ACC112 (cell line): ENCODE results near the gene HELLS.
"Not testable (repeated sequence)": the region's sequence is repeated elsewhere in the genome, so short reads cannot be mapped to it uniquely, and the experiment has no call there.

ENCODE experiments used
- H2AFZ ChIP-seq: fragments of 200-600 bp; sonication (generic); one replicate; pipeline ENCODE4 v1.6.0; 2017; ENCODE audit warnings: antibody characterized with exemption, low read length; ENCODE audit not compliant: unreplicated experiment
- H3K27ac ChIP-seq: fragments of 200-600 bp; sonication (generic); 2 replicates; pipeline ENCODE4 v1.5.1; 2014; ENCODE audit warnings: low read depth, mild to moderate bottlenecking, antibody characterized with exemption, low read length, moderate library complexity
- H3K27me3 ChIP-seq: fragments of 200-600 bp; sonication (generic); 2 replicates; pipeline ENCODE4 v1.6.1; 2014; ENCODE audit warnings: mild to moderate bottlenecking, antibody characterized with exemption, low read length, moderate library complexity, mixed read lengths; ENCODE audit not compliant: insufficient read depth
- H3K36me3 ChIP-seq: fragments of 200-600 bp; sonication (generic); 2 replicates; pipeline ENCODE4 v1.6.1; 2016; ENCODE audit warnings: mild to moderate bottlenecking, antibody characterized with exemption, low read length, moderate library complexity, mixed read lengths; ENCODE audit not compliant: insufficient read depth
- H3K4me1 ChIP-seq: fragments of 200-600 bp; sonication (generic); one replicate; pipeline ENCODE4 v1.6.1; 2016; ENCODE audit warnings: low read length, mixed read lengths; ENCODE audit not compliant: insufficient read depth, unreplicated experiment, control insufficient read depth
- H3K4me3 ChIP-seq: fragments of 200-600 bp; sonication (generic); 2 replicates; pipeline ENCODE4 v1.5.1; 2014; ENCODE audit warnings: mild to moderate bottlenecking, low read depth, low read length
- H3K79me2 ChIP-seq: fragments of 200-600 bp; sonication (generic); one replicate; pipeline ENCODE4 v1.6.0; 2016; ENCODE audit warnings: low read length; ENCODE audit not compliant: control insufficient read depth, unreplicated experiment, insufficient read depth

The HELLS gene

GRCh38 chr10:94545391-94546048 lies at the start of gene HELLS:
Gene HELLS (plus strand): TSS chr10:94545788. CDS start chr10:94545922, 134 bp downstream.
- Histone ChIP-seq H3K4me3 (peak within 1 kb of the TSS; percentile 92), H3K27me3 (no peaks in the 10 kb centered on the region), H3K79me2 (peaks cover 39% of the 10 kb centered on the region), H3K27ac (peak within 1 kb of the TSS; percentile 83), H2AFZ (peak within 1 kb of the TSS; percentile 80), H3K4me1 (peaks cover 14% of the 10 kb centered on the region), H3K36me3 (0 out of 2 replicates have a peak, but pooled peaks cover 2% of the 10 kb centered on the region)

DNA sequence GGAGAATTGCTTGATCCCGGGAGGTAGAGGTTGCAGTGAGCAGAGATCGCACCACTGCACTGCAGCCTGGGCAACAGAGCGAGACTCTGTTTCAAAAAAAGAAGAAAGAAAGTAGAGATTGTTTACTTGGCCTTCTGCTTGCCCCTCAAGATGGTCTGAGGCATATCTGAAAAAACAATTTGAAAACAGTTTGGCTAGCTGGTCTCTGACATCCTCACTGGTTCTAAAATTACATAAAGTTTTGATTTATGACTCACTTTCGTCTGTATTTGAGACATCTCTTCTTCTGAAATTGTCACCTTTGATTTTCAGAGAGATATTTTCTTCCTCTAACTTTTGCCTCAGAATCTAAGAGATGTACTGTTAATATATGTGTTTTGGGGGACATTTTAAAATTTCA lies 49.6 kb upstream of the HELLS start:
- Histone ChIP-seq H3K79me2 (no peaks in the 10 kb centered on the region), H3K4me3 (0 out of 2 replicates have a peak overlapping the region, but pooled peaks have one; percentile 54), H3K36me3 (no peaks in the 10 kb centered on the region), H3K27me3 (no peaks in the 10 kb centered on the region), H3K27ac (peak overlapping the region; percentile 60), H3K4me1 (peaks cover 15% of the 10 kb centered on the region), H2AFZ (no peak overlapping the region)

- peak overlapping the region; percentile 38 for H3K4me3 ChIP-seq
- no peaks in the 10 kb centered on the region for H3K36me3 ChIP-seq
- H3K79me2 ChIP-seq: no peaks in the 10 kb centered on the region
- no peaks in the 10 kb centered on the region for H3K27me3 ChIP-seq
- H3K4me1 ChIP-seq: peaks cover 15% of the 10 kb centered on the region
- H2AFZ ChIP-seq: no peak overlapping the region
- peak overlapping the region; percentile 60 for H3K27ac ChIP-seq
Observed at GRCh38 chr10:94496646-94497045, 48.9 kb upstream of the HELLS start.

DNA sequence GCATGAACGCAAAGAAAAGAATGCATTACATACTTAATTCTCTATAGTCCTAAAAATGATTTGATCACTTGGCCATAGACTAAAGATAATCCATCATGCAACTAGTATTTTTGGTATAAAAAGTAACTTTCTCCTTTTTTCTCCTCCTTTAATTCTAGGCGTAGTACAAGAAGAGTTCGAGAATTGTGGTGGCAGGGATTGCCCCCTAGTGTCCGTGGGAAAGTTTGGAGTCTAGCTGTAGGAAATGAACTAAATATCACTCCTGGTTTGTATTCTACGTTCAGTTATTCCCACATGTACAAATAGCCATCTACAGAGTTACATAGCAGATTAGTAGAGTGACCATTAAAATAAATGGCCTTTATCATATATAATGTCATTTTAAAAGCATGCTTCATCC lies 45.5 kb upstream of the HELLS start:
- no peak overlapping the region for H2AFZ ChIP-seq
- H3K27ac ChIP-seq: no peak overlapping the region
- H3K4me3 ChIP-seq: no peak overlapping the region
- no peaks in the 10 kb centered on the region for H3K36me3 ChIP-seq
- peaks cover 15% of the 10 kb centered on the region for H3K4me1 ChIP-seq
- no peaks in the 10 kb centered on the region for H3K79me2 ChIP-seq
- H3K27me3 ChIP-seq: no peaks in the 10 kb centered on the region

DNA sequence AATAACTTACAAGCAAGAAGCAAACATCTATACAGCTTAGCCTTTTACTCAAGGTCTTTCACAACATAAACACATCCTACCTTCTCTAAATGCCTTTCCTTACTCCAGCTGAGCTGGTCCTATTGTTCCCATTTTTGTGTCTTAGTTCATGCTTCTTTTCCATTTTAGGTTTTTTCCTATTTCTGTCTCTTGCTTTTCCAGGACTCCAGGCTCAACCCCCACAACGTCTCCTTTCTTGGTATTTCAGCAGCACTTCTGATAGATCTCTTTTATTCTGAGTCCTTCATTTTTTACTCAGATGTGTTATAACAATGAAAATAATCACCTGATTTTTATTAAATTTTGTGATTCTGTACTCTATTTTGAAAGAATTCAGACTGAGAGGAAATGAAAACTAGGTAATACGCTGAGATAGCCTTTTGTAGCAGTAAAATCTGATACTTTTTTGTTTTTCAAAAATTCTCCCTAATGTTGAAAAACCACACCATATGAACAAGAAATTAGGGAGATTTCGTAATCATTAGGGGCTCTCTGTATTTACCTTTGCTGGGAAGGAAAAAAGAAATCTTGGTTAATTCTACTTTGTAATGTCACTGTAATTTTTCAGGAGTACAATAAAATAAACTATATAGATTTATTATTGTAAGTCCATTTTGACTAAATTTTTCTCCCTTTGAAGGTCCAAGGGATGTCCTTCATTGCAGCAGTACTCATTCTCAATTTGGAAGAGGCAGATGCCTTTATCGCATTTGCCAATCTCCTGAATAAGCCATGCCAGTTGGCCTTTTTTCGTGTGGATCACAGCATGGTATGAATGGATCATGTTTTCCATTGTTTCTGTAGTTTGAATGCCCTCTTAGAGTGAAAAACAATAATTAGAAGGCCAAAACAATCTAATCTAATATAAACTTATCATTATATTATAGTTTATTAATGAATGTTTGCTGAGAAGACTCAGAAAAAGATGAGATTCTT lies 24.0 kb upstream of the HELLS start:
- no peak overlapping the region for H2AFZ ChIP-seq
- no peak overlapping the region for H3K4me3 ChIP-seq
- no peak overlapping the region for H3K27ac ChIP-seq
- H3K27me3 ChIP-seq: no peaks in the 10 kb centered on the region
- H3K79me2 ChIP-seq: no peaks in the 10 kb centered on the region
- no peaks in the 10 kb centered on the region for H3K4me1 ChIP-seq
- no peaks in the 10 kb centered on the region for H3K36me3 ChIP-seq

GRCh38 chr10:94524146-94524545 lies 21.4 kb upstream of the HELLS start:
- H3K27me3 ChIP-seq: no peaks in the 10 kb centered on the region
- H3K4me1 ChIP-seq: no peaks in the 10 kb centered on the region
- H3K4me3 ChIP-seq: no peak overlapping the region
- no peak overlapping the region for H3K27ac ChIP-seq
- H2AFZ ChIP-seq: no peak overlapping the region
- H3K79me2 ChIP-seq: no peaks in the 10 kb centered on the region
- no peaks in the 10 kb centered on the region for H3K36me3 ChIP-seq

GRCh38 chr10:94524711-94525110 lies 20.9 kb upstream of the HELLS start:
- Histone ChIP-seq H3K27me3 (no peaks in the 10 kb centered on the region), H3K36me3 (no peaks in the 10 kb centered on the region), H3K79me2 (no peaks in the 10 kb centered on the region), H3K4me3 (no peak overlapping the region), H3K27ac (no peak overlapping the region), H3K4me1 (no peaks in the 10 kb centered on the region), H2AFZ (no peak overlapping the region)

DNA sequence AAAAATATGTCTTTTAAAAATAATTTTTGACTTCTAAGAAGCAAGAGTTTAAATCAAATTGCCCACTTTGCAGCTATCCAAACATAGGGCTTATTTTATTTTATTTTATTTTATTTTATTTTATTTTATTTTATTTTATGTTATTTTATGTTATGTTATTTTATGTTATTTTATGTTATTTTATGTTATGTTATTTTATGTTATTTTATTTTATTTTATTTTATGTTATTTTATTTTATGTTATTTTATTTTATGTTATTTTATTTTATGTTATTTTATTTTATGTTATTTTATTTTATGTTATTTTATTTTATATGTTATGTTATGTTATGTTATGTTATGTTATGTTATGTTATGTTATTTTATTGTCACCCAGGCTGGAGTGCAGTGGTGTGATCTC lies 14.0 kb upstream of the HELLS start:
- not testable (repeated sequence) for H3K4me1 ChIP-seq, H3K4me3 ChIP-seq, H3K27me3 ChIP-seq, H3K79me2 ChIP-seq, H3K27ac ChIP-seq, H2AFZ ChIP-seq
- peaks cover 11% of the 10 kb centered on the region; the same call in 1 of the 2 replicates for H3K36me3 ChIP-seq

- no peaks in the 10 kb centered on the region for H3K79me2 ChIP-seq
- no peak overlapping the region for H3K27ac ChIP-seq
- no peaks in the 10 kb centered on the region for H3K27me3 ChIP-seq
- H2AFZ ChIP-seq: no peak overlapping the region
- peaks cover 11% of the 10 kb centered on the region; the same call in 1 of the 2 replicates for H3K36me3 ChIP-seq
- no peaks in the 10 kb centered on the region for H3K4me1 ChIP-seq
- no peak overlapping the region for H3K4me3 ChIP-seq
Observed at GRCh38 chr10:94533027-94533426, 12.6 kb upstream of the HELLS start.

- peaks cover 16% of the 10 kb centered on the region for H3K79me2 ChIP-seq
- not testable (repeated sequence) for H3K27ac ChIP-seq, H3K4me1 ChIP-seq, H3K27me3 ChIP-seq, H2AFZ ChIP-seq, H3K4me3 ChIP-seq, H3K36me3 ChIP-seq
Observed at GRCh38 chr10:94542282-94542681, 3.3 kb upstream of the HELLS start.
